Measurements from ENCODE around the gene ELMO2. TPM values are rescaled to one million over a fixed set of nuclear protein-coding genes. Genes with fewer than 3 reads are reported as not detected.
A peak's percentile ranks its signal among the peaks of the same experiment; 100 is the strongest.

The ELMO2 gene
- total RNA-seq, 1 donor from 2014 or later: 16.4 TPM

DNA sequence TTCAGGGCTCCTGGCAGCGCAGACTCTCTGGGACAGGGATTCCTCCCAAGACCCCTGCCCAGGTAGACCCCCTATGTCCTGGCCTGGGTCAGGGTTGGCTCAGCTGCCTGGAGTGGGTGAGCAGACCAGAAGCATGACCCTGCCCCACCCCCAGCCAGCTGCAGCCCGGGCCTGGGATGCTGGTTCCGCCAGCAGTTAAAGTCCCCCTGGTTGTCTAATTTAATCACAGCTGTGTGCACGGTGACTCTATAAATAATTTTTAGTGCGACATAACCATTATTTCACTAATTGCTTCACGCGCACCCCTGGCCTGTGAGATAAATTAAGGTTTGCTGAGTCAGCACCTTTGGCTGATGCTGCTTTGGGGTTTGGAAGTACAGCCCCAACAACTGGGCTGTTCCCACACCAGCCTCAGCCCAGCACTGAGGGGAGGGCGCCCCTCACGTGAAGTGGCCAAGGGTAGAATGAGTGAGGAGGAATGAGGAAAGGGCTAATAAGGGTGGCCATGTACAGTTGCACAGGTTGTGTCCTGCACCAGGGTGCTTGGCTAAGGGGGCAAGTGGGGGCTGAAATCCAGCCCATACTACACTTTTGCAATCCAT lies 72.0 kb downstream of the ELMO2 start:
- no peak for DNase-seq (ENCODE audit: low spot score)
- no peak for ATAC-seq

DNA sequence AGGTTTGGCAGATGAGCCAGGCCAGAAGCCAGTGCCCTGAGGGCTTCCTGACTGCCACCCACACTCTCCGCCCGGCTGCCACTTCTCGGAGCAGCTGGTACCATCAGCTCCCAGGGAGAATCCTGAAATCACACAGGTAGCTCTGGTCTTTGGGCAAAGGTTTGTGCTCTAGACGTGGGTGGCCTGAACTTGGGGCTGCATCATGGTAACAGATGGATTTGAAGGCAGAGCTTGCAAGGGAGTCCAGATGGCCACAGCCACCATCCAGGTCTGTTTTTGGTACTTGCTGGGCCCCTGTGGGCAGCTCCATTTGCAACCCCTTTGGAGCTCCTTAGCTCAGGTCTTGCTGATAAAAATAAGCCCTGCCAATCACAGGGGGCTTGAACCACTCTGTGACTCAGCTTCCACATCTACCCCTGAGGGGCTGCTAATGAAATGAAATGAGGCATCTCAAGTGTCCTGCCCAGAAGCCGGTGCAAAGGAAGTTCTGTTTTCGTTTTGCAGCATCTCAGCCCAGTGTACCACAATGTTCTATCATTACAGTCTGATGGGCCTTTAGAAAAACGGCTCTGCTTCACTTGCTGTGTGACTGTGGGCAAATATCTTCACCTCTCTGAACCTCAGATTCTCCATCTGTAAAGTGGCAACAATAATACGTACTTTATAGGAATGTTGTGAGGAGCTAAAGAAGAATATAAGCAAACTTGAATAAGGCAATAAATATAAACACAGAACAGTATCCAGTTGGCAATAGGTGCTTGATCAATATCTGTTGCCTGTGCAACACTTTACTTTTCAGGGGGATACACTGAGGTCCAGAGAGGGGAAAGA lies 73.0 kb downstream of the ELMO2 start:
- no peak for ATAC-seq
- no peak for DNase-seq (ENCODE audit: low spot score)

DNA sequence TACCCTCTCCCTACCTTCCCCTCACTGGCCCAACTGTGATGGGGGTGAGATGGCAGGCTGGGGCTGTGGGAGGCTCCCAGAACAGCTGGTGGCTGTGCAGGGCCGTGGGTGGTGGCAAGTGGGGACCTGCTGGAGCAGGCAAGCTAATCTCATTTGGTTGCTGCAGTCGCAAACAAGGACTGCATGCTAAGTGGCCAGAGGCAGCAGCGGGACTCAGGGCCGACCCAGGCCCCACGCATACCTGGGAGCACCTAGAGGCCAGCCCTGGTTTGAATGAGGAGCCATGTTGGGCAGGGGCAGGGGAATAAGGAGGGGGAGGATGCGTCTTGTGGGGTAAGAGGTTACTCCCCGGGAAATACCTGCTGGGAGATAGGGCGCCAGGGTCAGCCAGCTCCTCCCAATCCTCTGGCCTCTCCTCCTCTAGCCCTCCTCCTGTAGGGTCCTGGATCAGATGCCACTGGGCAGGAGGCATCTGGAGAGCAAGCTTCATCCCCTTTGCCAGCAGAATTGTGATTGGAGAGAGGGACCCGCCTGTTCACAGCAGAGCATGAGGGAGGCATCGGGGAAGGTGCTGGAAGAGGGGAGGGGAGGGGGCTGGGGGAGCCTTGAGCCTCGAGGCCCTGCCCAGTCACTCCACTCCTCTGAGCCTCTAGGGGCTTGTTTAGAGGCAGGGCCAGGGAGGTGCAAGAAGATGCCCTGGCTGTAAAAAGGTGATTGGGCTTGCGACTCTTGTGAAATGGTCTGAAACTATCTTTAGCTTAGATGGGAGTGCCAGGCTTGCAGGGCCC lies 73.8 kb downstream of the ELMO2 start:
- ATAC-seq (no peak), DNase-seq (ENCODE audit: low spot score) (no peak)

DNA sequence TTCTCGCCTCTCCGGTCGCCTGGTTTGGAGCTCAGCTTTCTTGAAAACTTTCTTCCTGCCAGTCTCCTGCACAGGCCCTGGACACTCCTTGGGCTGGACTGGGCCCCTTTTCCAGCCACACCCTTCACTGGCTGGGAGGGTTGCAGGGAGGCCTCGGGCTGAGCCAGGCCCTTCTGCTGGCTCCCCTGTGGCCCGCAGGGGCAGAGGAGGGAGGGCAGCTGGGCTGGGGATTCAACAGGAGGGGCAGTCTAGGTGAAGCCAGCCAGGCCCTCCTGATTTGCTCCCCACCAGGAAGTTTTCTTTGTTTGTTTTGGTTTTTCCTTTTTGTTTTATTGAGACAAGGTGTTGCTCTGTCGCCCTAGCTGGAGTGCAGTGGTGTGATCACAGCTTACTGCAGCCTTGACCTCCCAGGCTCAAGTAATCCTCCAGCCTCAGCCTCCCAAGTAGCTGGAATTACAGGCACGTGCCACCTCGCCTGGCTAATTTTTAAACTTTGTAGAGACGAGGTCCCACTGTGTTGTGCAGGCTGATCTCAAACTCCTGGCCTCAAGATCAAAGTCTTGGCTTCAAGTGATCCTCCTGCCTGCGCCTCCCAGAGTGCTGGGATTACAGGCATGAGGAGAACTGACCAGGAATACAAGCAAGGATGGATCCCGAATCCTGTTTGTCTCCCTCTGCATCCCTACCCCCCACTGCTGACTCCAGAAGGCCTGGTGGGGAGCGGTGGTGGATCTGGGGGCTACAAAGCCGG lies 74.6 kb downstream of the ELMO2 start:
- ATAC-seq (no peak), DNase-seq (ENCODE audit: low spot score) (no peak)

DNA sequence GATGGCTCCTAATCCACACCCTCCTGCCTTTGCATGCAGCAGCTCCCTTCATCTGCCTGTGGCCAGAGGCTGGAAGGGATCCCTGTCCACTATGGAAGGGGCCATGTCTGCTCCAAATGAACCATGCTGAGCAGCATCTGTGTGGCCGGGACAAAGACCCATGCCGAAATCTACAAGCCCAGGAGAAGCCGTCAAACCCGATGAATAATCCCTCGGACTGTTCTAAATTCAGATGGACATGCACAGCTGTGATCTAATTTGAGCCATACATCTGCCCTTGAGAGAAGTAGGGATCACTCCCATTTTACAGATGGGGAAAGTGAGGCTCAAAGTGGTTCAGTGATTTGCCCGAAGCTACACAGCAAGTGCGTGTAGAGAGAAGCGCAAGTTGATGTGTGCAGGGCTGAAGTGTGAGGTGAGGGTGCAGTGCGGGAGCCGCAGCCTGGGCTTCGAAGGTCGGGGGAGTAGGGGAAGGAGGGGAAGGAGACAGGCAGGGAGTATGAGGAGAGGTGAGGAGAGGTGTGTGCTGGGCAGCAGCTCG lies 75.5 kb downstream of the ELMO2 start:
- ATAC-seq (no peak), DNase-seq (ENCODE audit: low spot score) (no peak)

DNA sequence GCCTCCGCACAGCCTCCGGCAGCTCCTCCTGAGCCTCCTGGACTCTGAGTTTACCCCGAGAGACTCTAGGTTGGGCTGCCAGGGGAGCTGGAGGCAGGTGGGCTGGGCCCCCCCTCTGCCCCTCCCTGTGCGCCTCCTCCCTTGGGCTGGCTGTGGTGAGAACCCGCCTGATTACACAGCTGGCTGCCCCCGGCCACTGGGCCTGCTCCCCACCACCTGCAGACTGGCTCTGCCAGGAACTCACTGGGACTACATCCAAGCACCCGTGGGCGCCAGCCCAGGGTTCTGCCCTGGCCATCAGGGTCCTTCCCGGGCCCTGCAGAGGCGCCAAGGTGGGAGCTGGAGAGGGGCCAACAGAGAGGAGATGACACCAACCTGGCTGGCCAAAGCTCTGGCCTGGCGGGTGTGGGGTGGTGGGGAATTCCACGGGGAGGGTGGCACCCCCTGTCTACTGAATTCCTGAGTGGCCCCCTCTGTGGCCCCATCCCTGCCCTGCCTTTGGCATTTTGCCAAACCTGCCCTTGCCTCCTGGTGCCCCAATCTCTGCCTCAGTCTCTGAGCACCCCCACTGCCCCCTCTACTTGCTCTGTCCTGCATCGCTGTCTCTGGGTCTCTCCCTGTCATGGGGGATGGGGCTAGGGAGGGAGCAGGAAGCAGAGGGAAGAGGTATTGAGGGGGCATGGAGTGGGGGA lies 76.2 kb downstream of the ELMO2 start:
- no peak for DNase-seq (ENCODE audit: low spot score)
- ATAC-seq: no peak

DNA sequence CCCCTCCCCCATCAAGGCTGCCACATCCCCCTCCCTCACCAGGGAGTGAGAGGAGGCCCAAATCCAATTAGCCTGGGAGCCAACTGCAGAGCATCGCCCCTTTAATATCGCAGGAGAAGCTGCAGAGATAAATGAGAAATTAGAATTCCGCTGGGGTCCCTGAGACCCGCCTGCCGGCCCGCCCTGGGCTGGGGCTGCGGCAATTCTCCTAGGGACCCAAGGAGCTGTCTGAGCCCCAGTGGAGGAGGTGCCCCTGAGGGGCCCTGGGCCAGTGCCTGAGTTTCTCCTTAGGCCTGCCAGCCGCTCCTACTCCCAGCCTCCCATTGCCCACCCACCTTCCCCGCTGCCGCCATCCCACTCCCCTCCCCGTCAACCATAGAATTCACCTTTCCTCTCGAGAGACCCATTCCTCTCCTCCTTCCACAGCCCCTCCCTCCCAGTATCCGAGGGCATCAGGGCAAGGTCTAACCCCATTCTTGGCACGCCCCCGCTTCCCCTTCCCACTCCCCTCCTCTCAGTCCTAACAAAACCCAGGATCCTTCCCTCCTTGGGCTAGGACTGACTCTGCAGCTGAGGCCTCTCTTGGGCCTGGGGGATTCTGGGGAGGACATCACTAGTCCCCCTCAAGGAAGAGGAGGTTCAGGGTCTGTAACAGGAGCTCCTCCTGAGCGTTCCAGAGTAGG lies 78.1 kb downstream of the ELMO2 start:
- DNase-seq (ENCODE audit: low spot score): no peak
- ATAC-seq: no peak

DNA sequence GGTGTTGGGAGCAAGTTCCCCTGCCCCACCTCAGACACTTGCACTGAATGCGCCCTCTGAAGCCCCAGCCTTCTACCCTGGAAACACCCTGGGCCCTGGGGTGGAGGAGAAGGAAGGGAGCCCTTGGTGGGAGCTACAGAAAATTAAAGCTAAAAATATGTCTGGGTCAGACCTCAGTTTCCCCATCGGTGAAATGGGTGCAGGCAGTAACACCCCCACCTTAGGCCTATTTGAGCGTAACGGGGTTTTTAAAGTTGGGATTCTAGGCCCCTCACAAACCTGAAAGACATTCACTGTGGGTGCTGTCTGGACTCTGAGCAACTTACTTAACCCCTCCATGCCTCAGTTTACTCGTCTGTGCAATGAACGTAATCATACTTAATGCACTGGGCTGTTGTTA lies 78.9 kb downstream of the ELMO2 start:
- no peak for DNase-seq (ENCODE audit: low spot score)
- no peak for ATAC-seq

DNA sequence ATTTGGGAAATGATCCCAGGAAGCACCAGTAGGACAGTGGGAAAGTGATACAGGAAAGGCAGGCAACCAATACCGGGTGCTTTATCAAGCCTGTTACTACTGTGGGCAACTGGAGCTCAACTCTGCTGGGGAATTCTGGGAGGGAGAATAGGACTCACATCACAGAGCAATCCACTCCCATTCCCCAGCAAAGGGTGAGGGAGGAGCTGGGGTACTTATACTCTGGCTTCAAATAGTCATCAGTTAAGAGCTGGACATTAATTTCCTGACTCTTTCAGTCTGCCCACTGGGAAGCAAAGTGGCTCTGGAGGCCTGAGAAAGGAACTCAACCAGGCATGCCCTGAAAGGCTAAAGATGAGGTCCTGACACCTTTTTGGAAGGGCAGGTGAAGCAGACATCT lies 80.6 kb downstream of the ELMO2 start:
- DNase-seq (ENCODE audit: low spot score) (no peak), ATAC-seq (no peak)

DNA sequence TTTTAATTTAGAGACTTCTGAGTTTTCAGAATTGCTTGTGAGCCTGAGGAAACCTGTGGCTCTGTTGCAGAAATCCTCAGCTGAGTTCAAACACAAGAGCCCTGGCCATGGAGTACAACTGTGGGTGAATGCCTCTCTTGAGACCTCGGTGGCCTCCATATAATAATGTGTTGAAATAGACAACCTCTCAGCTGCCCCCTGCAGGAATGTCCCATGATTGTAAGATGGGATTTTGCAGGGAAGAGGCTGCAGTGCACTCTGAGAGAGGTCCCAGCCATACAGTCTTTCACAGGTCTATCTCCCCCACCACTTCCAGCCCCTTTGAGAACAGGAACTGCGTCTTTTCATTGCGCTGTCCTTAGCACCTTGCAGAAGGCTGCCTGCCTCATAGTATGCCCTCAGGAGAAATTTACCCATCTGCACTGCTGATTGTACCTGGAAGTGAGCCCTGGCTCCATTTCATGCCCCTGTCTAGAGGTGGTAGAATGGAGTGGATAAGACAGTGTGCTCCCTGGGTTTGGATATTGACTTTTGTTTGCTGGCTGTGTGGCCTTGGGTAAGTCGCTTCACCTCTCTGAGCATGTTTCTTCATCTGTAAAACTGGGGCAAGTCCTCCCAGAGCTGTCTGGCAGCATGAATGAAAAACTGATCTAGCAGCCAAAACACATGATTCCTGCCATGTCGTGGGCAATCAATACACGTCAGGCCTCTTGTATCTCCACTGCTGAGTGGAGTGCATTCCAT lies 81.3 kb downstream of the ELMO2 start:
- peak; percentile 72 for ATAC-seq
- DNase-seq (ENCODE audit: low spot score): no peak

DNA sequence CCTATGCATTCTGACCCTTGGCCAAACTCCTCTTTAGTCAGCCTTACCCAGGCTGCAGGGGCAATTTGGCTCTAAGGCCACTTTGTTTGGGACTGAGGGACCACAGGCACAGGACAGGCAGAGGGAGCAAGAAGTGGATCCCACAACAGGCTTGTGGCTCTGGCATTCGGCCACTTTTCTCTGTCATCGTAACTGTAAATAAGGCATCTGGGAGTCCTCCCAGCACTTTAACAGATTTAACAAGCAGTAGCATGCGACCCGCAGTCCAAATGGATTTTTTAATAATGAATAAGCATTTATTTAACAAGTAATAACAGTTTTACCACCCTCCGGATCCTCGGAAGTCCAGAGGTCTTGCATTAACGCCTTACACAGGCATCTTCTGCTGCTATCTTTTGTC lies 82.0 kb downstream of the ELMO2 start:
- no peak for ATAC-seq
- no peak for DNase-seq (ENCODE audit: low spot score)

DNA sequence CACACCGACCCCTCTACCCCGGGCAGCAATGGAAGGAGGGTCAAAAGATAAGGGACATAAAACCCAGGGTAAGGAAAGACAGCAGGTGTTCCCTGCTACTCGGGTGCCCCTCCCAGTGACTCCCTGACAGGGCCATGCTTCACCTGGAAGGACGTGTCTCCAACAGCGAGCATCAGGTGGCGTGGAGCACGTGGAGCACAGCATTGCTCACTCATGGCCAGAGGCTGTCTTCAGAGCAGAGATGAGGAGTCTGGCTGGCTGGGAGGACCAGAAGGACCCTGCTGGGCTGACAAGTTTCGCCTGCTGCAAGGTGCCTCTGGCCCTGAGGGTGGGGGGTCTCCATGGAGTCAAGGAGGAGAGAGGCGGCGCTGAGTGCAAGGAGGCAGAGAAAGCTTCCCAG lies 82.9 kb downstream of the ELMO2 start:
- DNase-seq (ENCODE audit: low spot score) (no peak), ATAC-seq (no peak)

DNA sequence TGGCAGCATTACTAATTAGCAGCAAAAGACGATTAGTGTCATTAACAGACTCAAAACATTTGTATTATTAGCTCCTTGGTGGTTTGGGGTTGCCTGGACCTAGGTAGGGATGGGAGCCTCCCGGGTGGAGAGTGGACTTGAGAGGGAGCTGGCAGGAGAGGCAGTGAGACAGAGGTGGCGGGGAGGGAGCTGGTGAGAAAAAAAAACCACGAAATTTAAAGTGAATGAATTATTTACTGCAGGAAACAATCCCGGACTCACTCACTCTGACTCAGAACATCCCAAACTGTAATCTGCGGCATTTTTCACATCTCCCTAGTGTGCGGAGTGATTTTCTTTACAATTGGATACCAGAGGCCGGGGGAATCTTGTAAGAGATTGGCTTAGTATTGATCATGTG lies 83.8 kb downstream of the ELMO2 start:
- DNase-seq (ENCODE audit: low spot score) (no peak), ATAC-seq (no peak)

DNA sequence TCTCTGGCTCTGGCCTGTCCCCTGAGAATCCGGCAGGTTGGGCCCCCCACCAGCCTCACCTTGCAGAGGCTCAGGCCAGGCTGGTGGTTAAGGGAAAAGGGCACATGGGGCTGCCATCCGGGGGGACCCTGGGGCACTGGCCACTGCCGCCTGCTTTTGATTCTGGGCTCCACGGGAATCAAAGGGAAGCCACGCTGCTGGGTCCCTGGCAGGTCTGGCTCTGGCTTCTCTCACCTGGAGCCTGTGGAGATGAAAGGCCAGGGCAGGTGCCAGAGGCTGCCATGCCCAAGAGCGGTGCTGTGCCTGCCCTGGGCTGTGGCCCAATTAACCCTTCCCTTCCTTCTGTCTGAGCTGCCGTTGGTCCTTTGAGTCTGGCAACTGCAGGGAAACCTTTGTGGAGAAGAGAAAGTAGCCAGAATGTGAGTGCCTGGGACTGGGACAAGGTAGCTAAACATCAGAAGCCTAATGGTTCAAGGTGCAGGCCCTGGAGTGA lies 88.7 kb downstream of the ELMO2 start:
- ATAC-seq (no peak), DNase-seq (ENCODE audit: low spot score) (no peak)

DNA sequence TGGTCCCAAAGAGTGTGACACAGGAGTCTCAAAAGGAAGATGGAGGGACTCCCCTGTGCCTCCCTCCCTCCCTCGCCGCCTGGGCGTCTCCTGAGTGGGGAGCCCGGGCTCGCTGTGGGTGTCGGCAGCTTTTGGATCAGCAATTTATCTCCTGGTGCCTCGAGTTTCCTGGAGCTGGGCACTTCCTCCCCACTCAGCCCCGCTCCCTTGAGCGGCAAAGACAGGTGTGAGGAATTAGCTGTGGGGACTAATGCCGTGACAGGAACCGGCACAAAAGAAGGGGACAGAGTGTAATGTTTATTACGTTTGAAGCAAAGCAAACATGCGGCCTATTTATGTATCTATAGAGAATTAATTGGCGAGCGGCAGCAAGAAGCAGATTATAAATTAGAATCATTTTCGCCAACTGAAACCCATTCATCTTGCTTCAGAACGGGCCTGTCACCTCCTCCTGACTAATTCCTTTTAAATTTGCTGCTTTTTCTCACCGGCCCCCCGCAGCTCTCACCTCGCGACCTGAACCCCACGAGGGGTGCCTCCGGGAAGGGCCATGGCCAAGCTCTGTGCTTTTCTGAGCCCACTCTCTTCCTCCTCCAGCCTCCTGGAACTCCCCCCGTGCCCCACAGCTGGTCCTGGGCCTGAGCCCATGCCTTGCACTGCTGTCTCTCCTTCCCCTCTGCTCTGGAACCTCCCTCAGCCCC lies 89.3 kb downstream of the ELMO2 start:
- DNase-seq (ENCODE audit: low spot score) (no peak), ATAC-seq (no peak)

Measured in left lobe of liver (tissue), 2 donors.